Central memory CD4-positive, alpha-beta T cell (primary cell): ENCODE data around the gene TTC23L.
A peak's percentile ranks its signal among the peaks of the same experiment; 100 is the strongest.
"Not testable (repeated sequence)": the region's sequence is repeated elsewhere in the genome, so short reads cannot be mapped to it uniquely, and the experiment has no call there.

Experiments
- DNase-seq: peaks from one replicate; pipeline ENCODE4 v3.0.0; 2022

TTC23L gene

GRCh38 chr5:34876275-34876674 lies 37.3 kb downstream of the TTC23L start:
- no peak for DNase-seq

GRCh38 chr5:34881246-34881645 lies 42.3 kb downstream of the TTC23L start:
- DNase-seq: no peak

GRCh38 chr5:34886392-34887119 lies 47.6 kb downstream of the TTC23L start:
- no peak for DNase-seq

GRCh38 chr5:34889394-34889793 lies 50.4 kb downstream of the TTC23L start:
- DNase-seq: no peak

- DNase-seq: no peak
These were observed 53.0 kb downstream of the TTC23L start for GRCh38 chr5:34891981-34892380.

GRCh38 chr5:34892414-34892813 lies 53.5 kb downstream of the TTC23L start:
- DNase-seq: no peak

- no peak for DNase-seq
These were observed 55.8 kb downstream of the TTC23L start for GRCh38 chr5:34894716-34895115.

GRCh38 chr5:34895641-34896419 lies 56.9 kb downstream of the TTC23L start:
- DNase-seq: no peak

GRCh38 chr5:34897646-34898045 lies 58.7 kb downstream of the TTC23L start:
- DNase-seq: no peak

- peak; percentile 38 for DNase-seq
These were observed 59.4 kb downstream of the TTC23L start for GRCh38 chr5:34898258-34898895.

GRCh38 chr5:34899066-34899465 lies 60.1 kb downstream of the TTC23L start:
- DNase-seq: no peak

- no peak for DNase-seq
These were observed 61.7 kb downstream of the TTC23L start for GRCh38 chr5:34900652-34901051.

- DNase-seq: no peak
These were observed 64.3 kb downstream of the TTC23L start for GRCh38 chr5:34903260-34903659.

- no peak for DNase-seq
These were observed 66.6 kb downstream of the TTC23L start for GRCh38 chr5:34905564-34905963.

- DNase-seq: no peak
These were observed 74.1 kb downstream of the TTC23L start for GRCh38 chr5:34913072-34913471.

GRCh38 chr5:34914671-34915138 lies 75.7 kb downstream of the TTC23L start:
- peak; percentile 10 for DNase-seq

- DNase-seq: peak; percentile 94
These were observed 76.3 kb downstream of the TTC23L start, which contains the start of the genes BRIX1 and RAD1 for GRCh38 chr5:34915139-34915855. Gene BRIX1 (plus strand): TSS chr5:34915711. CDS start chr5:34915739, 28 bp downstream. Gene RAD1 (minus strand): TSS chr5:34915504. CDS start chr5:34914892, 612 bp downstream.

- DNase-seq: no peak
These were observed 76.9 kb downstream of the TTC23L start for GRCh38 chr5:34915856-34916192.

- DNase-seq: no peak
These were observed 77.6 kb downstream of the TTC23L start for GRCh38 chr5:34916518-34916917.

GRCh38 chr5:34918025-34918424 lies 79.1 kb downstream of the TTC23L start:
- DNase-seq: no peak

GRCh38 chr5:34919077-34919476 lies 80.1 kb downstream of the TTC23L start:
- DNase-seq: no peak

- DNase-seq: not testable (repeated sequence)
These were observed 84.3 kb downstream of the TTC23L start for GRCh38 chr5:34923256-34923655.
